PFSK-1 (cell line): ENCODE measurements around the gene SENP1.

Experiments used
- FOXP2 ChIP-seq: optimal IDR thresholded peaks from 2 replicates; pipeline ENCODE3; 2011; ENCODE audit warnings: borderline replicate concordance, control low read depth, inconsistent platforms; ENCODE audit not compliant: insufficient read depth; ENCODE audit errors: extremely low read length, extremely low read depth
- POLR2AphosphoS5 ChIP-seq: IDR thresholded peaks from 2 replicates; pipeline ENCODE4 v1.6.1; 2012; ENCODE audit warnings: low read depth, mild to moderate bottlenecking, control low read depth, low read length, moderate library complexity
- SIN3A ChIP-seq: IDR thresholded peaks from 2 replicates; pipeline ENCODE4 v1.6.1; 2012; ENCODE audit warnings: mild to moderate bottlenecking, low read length, moderate library complexity, borderline replicate concordance; ENCODE audit not compliant: insufficient read depth
- TAF1 ChIP-seq: IDR thresholded peaks from 2 replicates; pipeline ENCODE4 v1.6.1; 2012; ENCODE audit warnings: low read length, control low read depth, borderline replicate concordance; ENCODE audit not compliant: insufficient read depth
- TF ChIP-seq, protein P1 (sequence below), 2 experiments: IDR thresholded peaks; 2 replicates each; pipeline versions ENCODE4 v1.6.1 to v1.8.0; 2011 to 2012; ENCODE audit warnings: low read depth in 2 of 2, low read length in 2 of 2, control low read depth in 1 of 2, inconsistent platforms in 1 of 2, mild to moderate bottlenecking in 1 of 2, moderate library complexity in 1 of 2; ENCODE audit not compliant: insufficient read depth in 1 of 2

DNA sequence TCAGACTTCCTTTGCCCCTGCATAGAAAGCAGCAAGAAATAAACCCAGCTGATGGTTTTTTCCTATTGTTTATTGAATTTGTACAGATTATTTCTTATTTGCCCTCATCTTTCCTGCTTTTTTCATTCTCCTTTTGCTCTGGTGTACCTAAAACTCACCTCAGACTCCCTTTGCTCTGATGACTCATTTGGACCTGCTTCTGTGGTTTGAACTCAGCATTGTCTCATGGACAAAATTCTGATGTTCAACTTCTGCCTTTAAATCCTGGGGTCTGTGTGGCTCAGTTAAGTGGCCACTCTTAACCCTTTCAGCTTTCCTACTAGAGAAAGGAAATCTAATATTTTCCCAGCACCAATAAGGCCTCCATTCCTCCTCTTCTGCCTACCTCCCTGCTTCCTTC, 3.5 kb upstream of the SENP1 start:
- TF ChIP-seq, protein P1, sequence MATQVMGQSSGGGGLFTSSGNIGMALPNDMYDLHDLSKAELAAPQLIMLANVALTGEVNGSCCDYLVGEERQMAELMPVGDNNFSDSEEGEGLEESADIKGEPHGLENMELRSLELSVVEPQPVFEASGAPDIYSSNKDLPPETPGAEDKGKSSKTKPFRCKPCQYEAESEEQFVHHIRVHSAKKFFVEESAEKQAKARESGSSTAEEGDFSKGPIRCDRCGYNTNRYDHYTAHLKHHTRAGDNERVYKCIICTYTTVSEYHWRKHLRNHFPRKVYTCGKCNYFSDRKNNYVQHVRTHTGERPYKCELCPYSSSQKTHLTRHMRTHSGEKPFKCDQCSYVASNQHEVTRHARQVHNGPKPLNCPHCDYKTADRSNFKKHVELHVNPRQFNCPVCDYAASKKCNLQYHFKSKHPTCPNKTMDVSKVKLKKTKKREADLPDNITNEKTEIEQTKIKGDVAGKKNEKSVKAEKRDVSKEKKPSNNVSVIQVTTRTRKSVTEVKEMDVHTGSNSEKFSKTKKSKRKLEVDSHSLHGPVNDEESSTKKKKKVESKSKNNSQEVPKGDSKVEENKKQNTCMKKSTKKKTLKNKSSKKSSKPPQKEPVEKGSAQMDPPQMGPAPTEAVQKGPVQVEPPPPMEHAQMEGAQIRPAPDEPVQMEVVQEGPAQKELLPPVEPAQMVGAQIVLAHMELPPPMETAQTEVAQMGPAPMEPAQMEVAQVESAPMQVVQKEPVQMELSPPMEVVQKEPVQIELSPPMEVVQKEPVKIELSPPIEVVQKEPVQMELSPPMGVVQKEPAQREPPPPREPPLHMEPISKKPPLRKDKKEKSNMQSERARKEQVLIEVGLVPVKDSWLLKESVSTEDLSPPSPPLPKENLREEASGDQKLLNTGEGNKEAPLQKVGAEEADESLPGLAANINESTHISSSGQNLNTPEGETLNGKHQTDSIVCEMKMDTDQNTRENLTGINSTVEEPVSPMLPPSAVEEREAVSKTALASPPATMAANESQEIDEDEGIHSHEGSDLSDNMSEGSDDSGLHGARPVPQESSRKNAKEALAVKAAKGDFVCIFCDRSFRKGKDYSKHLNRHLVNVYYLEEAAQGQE (IDR thresholded peaks at IDR 0.05; ENCODE audit: insufficient read depth in 1 of 2, low read depth in 2 of 2, low read length in 2 of 2), result no peak
- TF ChIP-seq POLR2AphosphoS5 (no peak), TAF1 (no peak), SIN3A (no peak), FOXP2 (no peak)
